Astrocyte (in vitro differentiated cells and primary cell): ENCODE results near the gene MBNL2.

Experiments
- EZH2 ChIP-seq: IDR thresholded peaks from 2 replicates; pipeline ENCODE4 v1.6.1; 2012; ENCODE audit warnings: mild to moderate bottlenecking, low read length, inconsistent platforms; ENCODE audit not compliant: insufficient read depth
- TF ChIP-seq, protein P1 (sequence below): IDR thresholded peaks from 2 replicates; pipeline ENCODE4 v1.5.1; 2011; ENCODE audit warnings: low read depth, mild to moderate bottlenecking, inconsistent platforms, low read length, moderate library complexity; ENCODE audit not compliant: insufficient read depth

DNA sequence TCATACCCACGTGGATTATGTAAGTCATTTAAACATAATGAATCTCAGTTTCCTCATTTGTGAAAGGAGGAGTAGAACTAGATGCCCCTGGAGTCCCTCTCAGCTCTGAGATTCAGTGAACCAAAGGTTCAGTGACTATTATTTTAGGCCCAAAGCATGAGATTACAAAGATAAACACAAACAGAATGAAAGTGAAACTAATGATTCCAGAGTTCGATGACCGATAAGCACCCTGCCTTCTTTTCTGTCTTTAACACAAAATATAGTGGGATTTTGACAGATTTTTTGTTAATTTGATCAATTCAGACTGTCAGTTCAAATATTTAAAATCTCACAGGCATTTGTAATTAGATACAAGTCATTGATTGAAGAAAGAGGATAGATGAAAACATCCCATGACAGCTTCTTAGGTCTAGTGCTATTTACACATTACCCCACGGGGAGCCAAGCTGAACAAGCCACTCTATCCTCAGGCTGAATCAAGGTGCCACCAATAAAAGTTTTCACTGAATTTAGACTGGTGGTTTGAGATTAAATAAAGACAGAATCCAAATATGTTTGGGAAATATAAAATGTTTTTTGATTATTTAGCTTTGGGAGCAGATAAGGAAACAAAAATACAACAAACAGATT is 147.2 kb downstream of the MBNL2 start:
- TF ChIP-seq, protein P1, sequence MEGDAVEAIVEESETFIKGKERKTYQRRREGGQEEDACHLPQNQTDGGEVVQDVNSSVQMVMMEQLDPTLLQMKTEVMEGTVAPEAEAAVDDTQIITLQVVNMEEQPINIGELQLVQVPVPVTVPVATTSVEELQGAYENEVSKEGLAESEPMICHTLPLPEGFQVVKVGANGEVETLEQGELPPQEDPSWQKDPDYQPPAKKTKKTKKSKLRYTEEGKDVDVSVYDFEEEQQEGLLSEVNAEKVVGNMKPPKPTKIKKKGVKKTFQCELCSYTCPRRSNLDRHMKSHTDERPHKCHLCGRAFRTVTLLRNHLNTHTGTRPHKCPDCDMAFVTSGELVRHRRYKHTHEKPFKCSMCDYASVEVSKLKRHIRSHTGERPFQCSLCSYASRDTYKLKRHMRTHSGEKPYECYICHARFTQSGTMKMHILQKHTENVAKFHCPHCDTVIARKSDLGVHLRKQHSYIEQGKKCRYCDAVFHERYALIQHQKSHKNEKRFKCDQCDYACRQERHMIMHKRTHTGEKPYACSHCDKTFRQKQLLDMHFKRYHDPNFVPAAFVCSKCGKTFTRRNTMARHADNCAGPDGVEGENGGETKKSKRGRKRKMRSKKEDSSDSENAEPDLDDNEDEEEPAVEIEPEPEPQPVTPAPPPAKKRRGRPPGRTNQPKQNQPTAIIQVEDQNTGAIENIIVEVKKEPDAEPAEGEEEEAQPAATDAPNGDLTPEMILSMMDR, result no peak
- TF ChIP-seq EZH2, result no peak
